Measurements from ENCODE around the gene IRAG1.
"Not testable (repeated sequence)": the region's sequence is repeated elsewhere in the genome, so short reads cannot be mapped to it uniquely, and the experiment has no call there.

The IRAG1 gene

DNA sequence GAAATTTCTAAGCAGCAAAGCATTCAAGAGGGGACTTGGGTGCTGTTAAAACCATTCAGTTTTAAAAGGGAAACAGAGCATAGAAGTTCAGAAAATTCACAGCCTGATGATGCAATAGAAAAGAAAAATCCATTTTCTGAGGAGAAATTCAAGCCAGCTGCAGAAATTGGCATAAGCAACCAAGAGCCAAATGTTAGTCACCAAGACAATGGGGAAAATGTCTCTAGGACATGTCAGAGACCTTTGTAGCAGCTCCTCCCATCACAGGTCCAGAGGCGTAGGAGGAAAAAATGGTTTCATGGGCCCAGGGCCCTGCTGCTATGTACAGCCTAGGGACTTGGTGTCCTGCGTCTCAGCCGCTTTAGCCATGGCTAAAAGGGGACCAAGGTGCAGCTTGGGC is 5.5 kb upstream of the IRAG1 start:
- no peak for DNase-seq

DNA sequence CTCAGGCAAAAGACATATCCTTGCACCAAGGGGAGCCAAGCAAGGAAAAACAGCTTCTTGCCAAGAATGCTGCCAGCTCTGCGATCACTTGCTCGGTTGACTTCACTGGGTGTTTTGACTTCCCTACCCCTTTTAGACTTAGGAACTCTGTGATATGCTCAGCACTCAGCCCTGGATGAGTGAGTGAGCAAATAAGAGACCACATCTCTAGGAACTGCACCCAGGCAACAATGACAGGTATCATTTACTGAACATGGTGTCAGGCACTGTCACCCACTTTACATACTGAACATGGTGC is 3.7 kb upstream of the IRAG1 start:
- DNase-seq: no peak

DNA sequence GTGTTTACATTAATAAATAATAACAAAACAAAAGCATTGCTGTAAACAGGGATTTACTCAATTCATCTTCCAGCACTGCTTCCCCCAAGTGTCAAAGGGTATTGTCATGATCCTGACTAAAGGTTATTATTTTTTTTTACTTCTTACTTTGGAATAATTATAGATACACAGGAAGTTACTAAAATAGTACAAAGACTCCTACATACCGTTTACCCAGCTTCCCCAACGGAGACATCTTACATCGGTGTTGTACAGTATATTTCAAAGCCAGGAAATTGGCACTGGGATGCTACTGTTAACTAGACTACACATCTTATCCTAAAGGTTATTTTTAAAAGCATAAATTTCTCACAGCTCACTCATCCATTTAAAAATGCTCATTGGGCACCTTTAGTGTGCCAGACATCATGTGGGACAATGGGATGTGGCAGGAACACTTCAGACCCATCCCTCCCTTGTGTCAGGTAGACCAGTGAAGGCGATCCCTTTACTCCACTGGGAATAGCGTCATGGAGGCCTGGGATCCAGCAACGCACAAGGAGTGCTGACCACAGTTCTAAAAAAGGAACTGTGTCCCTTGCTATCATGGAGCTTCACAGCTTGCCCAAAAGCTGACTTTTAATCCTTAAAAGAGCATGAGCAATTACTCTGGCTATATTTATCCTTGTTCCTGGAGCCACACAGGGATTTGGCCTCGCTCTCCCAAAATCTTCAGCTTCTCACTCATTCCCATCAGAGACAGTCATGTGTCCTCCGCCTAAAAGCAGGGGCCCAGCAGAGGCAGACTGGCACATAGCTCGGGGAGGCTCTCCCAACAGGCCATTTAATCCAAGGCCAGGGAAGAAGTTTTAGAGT is 3.1 kb upstream of the IRAG1 start:
- no peak for DNase-seq

DNA sequence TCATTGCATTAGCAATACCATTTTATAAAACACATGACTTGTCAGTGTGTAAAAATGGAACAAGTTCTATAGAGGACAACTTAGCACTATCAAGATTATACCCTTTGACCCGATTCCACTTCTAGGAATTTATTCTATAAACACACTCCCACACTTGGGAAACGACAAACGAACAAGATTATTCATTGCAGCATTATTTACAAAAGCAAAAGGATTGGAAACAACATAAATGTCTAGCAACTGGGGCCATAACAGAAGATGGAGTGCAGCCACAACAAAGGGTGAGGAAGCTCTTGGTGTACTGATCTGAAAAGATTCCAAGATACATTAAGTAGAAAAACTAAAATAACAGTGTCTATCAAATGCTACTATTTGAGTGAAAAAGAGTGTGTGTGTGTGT is 2.3 kb upstream of the IRAG1 start:
- no peak for DNase-seq

DNA sequence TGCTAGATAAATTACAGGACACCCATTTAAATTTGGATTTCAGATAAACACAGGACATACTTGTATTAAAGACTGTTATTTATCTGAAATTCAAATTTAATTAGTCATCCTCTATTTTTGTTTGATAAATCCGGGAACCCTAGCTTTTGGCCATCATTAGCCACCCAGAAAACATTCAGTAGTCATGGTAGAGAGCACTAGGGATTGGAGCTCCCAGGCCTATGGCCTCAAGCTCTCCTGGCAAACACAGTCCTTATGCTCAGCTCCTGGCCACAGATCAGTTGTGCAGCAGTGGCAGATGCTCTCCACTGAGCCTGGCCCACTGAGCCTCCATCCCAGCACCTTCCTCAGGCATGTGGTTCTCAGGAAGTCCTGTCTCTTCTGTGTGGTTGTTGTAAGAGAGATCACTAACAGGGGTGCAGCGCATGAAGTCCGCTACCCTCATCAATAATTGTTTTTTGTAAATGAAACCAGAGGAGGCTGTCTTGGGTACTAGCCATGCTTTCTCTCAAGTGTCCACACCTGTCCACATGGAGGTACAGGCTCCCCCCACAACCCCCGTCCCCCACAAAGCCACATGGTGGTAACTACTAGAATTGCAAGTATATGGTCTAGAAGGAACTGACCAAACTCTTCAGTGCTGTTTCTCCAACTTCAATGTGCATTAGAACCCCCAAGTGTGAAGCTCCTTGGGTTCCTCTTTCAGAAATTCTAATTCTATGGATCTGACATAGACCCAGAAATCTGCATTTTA is 1.1 kb upstream of the IRAG1 start:
- no peak for DNase-seq

DNA sequence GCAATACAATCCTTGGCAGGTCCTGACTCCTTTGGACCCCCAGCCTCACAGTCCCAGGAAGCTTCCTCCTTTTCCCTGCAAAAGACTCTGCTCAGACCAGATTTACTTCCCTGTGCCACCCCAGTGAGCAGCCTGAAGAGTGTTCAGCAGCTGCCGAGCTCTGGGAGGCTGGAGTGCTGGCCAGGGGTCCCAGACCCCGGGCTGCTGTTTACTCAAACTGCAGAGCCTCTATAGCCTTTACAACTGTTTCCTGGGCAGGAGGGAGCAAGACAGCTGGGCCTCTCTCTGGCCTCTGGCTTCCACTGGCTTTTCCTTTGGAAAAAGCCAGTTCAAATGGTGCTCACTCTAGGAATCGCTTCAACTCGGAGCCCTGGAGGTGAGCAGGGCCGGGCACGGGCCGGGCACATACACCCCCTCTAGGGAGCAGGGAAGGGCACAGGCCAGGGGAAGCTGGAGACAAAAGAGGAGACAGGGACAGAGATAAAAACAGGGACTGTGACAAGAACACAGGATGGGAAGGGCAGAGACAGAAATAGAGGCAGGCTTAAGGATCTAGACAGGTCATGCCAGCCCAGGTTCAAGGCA is 932 bp downstream of the IRAG1 start:
- no peak for DNase-seq

DNA sequence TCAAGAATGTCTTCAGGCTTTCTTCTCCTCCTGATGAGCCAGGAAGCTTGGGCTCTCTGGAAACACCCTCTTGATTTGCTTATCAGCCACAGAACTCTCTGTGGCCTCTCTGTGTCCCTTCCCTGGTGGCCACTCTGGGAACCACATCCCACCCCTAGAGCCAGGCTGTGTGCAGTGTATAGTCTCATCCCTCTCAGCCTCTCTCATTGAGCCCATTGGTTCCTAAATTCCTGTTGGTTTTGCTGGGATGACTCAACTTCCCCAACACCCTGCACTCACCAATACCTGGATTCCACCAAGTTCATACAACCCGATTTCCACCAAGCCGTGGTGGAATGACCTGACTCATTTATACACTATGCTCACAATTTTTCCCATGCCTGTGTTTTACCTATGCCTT is 5.2 kb downstream of the IRAG1 start:
- DNase-seq: no peak

DNA sequence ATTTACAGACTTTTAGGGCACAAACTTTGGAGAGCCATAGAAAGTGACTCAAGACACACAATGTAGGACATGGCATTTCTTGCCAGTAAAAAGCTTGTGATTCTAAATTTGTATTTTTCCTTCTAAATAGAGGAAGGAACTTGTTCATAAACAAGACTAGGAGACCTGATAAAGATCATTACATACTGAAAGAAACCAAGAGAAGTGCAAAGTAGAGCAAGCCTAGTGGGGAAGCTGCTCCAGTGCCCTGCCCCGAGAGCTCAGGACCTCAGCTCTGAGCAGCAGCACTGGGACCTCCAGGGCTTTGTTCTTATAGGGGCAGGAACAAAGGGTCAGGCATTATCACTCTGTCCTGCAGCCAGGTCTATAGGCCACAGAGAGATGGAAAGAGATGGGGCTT is 7.2 kb downstream of the IRAG1 start:
- no peak for DNase-seq

DNA sequence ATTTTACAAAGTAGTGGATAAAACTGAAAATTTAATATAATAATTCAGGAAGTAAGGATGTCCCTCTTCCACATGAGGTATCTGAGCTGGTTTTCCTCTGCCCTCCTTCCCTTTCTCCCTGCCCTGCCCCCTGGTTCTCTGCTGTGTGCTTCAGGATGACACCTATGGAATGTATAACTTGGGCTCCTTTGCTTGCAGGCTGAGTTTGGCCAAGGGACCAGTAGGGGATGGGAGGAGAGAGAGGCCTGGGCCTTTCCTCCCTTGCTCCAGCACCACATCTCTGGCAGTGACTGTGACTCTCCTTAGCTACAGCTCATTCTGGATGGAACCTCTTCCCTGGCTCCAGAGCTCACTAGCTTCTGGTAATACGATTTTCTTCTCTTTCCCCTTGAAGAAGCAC is 10.1 kb downstream of the IRAG1 start:
- DNase-seq: no peak

DNA sequence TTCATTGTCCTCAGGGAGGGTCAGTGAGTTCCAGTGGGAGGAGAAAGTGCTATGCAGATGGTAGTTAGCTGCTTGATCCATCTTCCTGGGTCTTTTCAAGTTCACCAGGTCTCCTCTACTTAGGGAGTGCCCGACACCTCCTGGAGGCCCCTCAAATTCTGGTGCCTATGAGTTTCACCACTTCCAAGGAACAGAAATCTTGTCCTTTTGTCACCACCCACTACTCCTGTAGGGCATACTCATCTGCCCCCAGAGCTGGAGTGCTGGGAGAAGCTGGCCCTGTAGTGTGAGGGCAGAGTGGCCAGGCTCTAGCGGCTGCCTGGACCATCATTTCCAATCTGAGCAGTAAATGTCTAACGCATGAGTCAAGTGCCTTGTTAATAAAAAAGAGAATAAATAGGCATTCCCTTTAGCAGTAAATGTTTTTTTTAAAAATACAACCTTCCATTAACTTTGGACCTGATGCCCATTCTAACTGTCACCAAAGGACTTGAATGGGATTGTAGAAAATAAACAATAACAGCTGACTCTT is 12.5 kb downstream of the IRAG1 start:
- DNase-seq: no peak

DNA sequence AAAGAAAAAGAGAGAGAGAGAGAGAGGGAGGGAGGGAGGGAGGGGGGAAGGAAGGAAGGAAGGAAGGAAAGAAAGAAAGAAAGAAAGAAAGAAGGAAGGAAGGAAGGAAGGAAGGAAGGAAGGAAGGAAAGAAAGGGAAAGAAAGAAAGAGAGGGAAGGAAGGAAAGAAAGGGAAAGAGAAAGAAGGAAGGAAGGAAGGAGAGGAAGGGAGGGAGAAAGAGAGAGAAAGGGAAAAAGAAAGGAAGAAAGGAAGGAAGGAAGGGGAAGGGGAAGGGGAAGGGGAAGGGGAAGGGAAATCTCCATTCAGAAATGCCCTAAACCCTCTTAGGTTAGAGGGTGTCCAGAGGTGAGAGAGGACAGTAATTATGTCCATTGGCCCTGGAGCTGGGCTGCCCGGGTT is 13.3 kb downstream of the IRAG1 start:
- DNase-seq: not testable (repeated sequence)

DNA sequence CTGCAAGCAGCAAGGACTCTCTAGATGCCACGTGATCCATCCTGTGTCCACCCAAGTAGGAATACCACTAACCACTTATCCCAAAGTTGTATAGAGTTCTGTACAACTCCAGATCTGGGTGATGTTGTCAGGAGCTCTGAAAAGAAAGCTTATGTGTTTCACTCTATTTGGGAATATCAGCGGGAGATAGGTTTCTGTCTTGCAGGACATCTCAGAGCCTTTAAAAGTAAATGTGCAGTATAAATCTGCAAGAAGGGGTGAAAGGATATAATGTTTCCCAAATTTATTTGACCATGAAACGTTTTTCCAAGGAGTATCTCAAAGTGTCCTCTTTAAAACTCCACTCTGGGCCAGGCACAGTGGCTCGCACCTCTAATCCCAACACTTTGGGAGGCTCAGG is 13.9 kb downstream of the IRAG1 start:
- no peak for DNase-seq

DNA sequence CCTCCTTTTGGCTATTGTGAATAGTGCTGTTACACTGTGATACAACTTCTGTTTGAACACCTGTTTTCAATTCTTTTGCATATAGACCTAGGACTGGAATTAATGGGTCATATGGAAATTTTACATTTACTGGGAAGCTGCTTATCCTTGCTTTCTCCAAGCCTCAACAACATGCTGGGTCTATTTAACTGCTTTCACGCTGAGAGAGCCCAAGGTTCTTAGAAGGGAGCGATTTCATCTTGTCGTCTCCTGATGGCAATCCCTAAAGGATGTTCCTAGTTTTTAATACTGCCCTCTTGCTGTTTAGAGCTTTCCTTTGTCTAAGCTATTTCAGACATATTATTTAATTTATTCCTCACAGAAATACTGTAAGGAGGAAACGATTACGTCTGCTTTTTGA is 15.5 kb downstream of the IRAG1 start:
- no peak for DNase-seq

DNA sequence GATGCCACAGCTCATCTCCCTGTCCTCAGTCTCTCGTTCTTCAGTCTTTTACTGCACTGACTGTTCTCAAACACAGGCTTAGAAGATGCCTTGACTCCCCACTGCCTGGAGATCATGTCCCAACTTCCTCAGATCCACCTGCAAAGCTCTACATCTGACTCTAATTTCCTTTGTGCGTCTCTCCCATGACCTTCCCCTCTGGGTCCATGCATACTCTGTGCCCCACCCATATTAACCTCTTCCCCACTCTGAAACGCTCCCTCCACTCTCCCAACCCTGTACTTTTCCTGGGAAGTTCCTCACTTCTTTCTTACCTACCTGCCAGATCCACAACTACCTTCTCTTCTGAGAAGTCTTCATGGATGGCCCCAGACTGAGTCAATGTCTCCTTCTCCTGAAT is 16.6 kb downstream of the IRAG1 start:
- no peak for DNase-seq

DNA sequence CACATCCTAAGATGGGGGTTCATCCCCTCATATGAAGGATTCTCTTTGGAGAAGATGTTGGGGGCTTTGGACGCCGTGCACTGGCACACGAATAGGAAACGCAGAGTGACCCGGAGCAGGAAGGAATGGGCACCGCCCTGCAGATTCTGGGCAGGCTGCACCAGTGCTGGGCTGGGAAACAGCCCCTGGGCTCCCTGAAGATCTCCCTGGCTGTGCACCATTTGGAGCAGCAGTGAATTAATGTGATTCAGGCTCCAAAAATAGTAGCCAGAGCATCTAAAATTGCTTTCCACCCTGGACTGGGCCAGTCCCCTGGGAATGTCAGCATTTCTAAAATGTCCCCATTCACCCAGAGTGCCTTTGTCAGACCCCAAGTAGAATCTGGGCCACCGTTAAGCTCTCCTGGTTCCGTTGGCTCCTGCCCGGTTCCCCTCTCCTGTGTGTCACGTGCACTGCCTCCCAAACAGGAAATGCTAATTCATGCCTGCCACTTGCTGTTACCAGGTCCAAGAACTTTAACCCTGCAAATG is 18.6 kb downstream of the IRAG1 start:
- no peak for DNase-seq

DNA sequence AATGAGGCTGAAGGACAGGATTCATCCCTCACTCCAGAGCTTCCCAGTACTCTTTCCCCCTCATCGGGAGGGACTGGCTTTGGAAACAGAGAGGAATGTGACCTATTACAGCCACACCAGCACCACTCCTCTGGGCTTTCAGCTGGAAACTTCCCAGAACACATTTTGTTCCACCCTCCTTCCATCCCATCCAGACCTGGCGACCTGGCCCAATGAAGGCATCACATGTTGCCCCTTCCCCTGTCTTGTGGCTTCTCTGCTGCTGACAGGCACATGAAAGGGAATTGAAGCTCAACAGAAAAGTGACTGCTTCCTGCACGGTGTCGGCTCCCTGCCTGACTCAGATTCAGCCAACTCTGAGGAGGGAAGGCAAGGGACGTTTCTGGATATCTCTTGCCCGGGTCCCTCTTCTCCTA is 19.1 kb downstream of the IRAG1 start:
- no peak for DNase-seq

DNA sequence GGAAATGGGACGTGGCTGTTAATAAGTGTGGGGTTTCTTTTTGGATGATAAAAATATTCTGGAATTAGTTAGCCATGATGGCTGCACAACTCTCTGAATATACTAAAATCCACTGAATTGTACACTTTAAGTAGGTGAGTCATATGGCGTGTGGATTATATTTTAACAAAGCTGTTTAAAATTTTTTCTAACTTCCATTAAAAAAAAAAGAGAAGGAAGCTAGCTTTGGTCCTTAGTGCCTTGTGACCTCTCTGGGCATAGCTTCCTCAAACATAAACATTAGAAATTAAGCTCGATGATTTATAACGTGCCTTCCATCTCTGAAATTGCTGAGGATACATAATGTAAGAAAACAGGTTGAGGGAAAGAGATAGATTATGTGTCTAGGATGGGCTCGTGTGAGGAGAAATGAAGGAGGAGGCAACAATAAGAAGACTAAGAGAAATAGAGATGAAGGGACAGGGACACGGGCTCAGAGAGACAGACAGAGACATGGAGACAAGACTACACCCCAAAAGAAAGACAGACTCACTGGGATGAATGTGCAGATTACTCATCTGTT is 20.0 kb downstream of the IRAG1 start:
- no peak for DNase-seq

DNA sequence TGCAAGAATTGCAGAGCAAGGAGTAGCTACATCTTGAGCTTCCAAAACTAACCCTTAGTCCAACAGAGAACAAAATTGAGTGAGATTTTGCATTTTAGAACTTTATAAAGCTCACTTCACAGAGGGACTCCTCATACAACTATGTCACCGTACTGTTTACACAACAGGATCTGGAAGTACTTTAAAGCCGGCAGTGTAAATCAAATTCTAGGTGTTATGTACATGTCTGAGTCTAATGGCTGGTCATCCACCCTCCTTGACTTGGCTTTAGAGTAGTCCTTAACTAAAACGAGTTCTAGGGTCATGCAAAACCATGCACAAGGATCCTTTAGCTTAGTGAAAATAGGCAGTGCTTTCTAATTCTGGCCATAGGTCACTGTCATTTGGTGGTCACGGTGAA is 23.5 kb downstream of the IRAG1 start:
- no peak for DNase-seq

DNA sequence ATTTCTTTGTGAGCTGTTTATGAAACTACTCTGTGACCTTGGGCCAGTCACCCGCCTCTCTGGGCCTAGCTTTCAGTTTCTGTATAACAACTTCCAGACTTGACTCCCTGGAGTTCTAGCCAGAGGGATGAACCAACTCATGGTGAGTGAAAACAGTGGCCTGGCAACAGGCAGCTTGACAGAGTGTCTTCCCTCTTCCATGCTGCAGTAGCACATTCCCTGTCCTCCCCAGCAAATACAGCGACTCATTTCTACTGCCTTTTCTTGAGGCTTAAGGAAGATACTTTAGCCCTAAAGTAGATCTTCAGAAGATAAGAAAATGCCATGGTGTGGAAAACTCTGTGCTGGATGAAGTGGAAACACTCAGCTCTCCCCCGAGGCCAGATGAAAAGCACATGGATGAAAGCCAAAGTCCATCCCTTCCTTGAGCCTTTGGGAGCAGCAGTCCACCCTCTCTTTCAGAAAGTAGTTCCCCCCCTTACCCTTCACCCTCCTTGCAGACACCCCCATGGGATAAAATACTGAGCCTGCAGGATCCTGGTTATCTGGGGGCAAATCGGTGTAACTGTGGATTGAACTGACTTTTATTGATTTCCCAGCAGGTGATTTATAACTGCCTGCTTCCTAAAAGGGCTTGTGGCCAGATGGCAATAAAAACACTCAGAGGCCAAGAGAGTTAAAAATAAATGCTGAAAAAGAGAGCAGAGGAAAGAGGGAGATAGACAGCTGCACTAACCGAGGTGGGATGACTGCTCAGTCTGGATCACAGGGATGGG is 24.1 kb downstream of the IRAG1 start:
- no peak for DNase-seq

DNA sequence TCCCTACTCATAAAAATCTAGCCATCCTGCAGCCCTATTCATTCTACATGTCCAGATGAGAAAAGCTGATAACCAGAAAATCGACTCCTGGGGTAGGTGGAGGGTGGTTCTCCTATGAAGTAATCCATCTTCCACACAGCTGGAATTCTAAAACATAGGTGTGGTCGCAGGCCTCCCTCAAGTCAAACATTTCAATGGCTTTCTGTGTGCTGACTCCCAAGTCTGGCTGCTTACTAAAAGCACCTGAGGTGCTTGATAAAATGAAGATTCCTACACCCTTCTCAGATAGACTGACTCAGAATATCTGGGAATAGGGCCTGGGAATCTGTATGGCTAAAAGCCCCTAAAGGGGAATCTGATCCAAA is 26.1 kb downstream of the IRAG1 start:
- DNase-seq: no peak

DNA sequence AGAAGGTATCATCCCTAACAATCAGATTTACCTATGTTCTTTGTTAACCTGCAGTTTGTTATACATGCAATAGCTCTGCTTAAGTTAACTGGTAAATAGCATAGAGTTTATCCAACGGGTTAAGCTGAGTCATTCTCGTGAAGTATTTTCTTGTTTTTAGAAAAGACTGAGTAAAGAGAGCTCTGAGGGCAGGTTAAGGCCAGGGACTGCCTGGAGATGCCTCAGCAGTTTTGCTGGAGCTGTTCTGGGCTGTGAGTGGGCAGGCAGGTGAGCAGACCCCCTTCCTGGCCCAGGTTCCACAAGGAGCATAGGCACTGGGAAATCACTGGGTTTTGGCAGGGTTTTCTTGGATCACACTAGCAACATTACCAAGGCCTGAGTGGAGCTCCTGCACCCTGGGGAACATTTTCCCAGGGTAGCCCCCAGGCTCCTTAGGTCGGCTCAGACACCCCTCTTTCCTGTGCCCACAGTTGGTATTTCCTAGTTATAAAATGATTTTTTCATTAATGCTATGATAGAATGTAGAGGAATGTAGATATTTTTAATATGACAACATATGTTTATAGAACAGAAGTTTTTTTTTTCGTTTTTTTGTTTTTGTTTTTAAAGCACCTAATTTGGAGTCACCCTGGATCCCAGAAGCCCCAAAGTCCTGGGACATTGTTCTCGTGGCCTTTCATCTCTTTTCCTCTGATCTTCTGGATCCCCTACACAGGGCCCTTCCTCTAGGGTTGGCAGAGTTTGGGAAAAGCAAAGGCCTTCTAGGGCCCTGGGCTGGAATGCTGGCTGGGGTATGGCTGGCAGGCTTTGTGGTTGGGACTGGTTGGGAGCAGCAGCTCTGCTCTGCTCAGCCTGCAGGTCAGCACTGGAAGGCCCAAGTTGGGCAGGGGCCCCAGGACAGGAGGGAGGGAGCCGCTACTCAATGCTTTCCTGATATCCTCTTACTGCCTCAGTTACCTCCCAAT is 26.7 kb downstream of the IRAG1 start:
- DNase-seq: no peak

Data from effector CD8-positive, alpha-beta T cell (primary cell).